ENCODE data around the gene ITPR2.
"Not testable (repeated sequence)": the region's sequence is repeated elsewhere in the genome, so short reads cannot be mapped to it uniquely, and the experiment has no call there.

The ITPR2 gene

DNA sequence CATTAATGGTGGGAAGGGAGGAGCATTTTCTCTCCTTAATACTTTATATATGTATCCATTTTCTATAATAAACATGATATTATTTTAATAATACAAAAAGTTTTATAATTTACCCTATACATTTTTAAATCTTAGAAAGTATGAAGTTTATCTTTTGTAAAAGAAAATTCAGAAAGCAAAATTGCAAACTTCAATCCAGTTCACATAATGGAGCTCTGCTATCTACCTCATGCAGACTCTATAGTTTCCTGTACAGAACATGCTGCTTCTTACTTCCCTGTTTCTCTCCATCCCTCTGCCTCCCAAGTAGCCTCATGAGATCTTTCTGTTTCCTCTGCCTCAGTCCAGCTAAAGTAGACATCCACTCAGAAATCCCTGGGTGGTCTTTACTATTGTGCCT is 402.4 kb downstream of the ITPR2 start:
- not testable (repeated sequence) for DNase-seq

GRCh38 chr12:26429070-26429691 is 403.8 kb downstream of the ITPR2 start:
- no peak for DNase-seq

GRCh38 chr12:26428420-26428819 is 404.6 kb downstream of the ITPR2 start:
- no peak for DNase-seq

DNA sequence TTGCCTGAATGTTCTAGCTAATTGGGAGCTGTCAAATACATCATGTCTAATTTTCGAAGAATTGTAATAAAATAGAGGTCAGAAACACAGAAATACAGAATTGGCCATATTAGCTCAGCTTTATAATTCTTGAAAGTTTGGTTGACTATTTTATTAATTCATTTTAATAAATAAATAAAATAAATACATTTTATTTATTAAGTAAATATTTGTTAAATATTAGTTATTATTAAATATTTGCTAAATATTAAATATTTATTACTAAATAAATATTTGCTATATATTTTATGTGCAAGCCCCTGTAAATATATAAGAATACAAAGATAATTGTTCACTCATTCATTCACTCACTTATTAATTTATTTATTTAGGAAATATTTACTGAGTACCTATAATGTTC is 406.3 kb downstream of the ITPR2 start:
- no peak for DNase-seq

- DNase-seq: no peak
These were observed 407.3 kb downstream of the ITPR2 start for GRCh38 chr12:26425587-26426260.

DNA sequence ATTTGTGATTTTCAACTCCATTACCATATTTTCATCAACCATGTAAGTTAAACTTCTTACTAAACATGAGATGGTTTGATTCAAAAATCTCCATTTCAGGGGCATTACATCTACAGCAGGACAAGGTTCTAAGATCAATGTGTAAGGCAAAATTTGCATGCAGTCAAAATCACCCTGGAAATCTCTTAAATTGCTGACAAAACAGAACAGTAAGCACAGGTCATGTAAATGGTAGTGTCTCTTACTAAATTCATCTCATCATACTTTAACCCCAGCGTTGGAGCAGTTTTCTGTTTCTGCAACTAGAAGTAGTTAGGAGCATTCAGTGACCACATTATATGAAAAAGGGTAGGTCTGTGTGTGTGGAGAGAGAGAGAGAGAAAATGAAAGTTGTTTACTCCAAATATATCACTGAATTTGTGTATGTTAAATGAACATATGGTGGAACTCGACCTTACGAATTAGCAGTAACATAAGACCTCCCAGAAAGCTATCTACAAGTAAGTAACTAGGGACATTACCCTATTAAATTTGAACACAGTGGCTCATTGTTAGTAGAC is 410.1 kb downstream of the ITPR2 start:
- no peak for DNase-seq

GRCh38 chr12:26416550-26416949 is 416.4 kb downstream of the ITPR2 start:
- DNase-seq: no peak

DNA sequence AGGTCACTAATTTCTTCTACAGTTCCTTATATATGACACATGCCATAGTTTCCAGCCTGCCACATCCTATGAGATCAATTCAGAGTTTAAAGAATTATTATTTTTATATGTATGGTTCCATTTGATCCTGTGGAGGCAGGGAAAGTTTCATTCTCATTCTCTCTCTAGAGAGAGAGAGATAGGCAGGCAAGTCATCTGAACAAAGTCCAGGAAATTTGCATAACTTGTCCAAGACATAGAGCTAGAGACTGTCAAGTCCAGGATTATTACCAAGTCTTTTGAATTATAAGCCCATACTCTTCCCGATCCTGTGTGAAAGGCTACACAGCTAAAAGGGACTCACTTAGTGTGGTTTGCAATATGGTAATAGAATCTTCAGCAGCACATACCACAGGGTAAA is 422.3 kb downstream of the ITPR2 start:
- no peak for DNase-seq

DNA sequence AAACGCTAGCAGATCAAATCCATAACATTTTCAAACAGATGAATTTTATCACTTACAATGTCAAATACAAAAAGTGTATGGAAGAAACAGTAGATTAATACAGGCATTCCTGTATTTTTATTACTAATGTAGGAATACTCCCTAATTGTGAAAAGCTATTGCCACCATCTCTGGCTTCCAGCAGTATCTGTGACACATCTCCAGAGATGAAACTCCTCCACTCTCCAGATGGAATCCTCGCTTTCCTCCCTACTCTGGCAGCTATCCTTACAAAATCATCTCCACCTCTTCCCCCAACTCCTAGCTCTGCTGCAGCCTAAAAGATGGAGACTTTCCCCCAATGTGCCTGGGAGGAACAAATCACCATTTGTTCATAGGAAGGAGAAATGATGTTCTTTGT is 426.2 kb downstream of the ITPR2 start:
- no peak for DNase-seq

DNA sequence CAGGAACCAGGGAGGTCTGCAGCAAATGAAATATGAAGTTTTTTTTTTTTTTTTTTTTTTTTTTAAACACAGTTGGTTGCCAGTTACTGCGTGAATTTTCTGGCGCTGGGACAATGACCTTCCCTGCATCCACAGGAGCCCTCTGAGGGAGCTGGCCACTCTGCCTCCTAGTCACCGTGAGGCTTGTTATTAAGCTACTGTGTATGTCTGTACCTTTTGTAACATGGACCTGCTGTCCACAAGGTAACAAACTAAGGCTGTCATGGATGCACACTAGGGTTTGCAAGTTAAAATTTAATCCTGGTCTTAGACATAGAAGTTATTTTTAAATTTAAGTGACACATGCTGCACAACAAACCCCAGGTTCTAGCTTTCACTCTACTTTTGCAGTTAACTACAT is 426.6 kb downstream of the ITPR2 start:
- DNase-seq: no peak

DNA sequence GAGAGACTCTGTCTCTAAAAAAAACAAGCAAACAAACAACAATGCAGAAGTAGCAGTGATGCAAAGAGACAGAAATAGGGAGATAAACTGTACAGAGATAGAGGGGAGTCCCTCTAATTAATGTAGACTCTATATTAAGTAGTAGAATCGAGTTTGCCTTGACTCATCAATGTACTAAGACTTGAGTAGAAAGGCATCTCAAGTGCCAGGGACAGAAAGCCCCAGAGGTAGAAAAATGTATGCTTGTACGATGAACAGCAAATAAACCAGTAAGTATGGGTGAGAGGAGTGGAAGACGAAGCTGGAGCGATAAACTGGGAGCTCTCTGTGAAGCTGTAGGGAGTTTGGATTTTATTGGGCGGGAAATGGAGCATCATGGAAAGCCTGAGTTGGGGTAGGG is 429.4 kb downstream of the ITPR2 start:
- DNase-seq: no peak

GRCh38 chr12:26402648-26403047 is 430.3 kb downstream of the ITPR2 start:
- DNase-seq: no peak

DNA sequence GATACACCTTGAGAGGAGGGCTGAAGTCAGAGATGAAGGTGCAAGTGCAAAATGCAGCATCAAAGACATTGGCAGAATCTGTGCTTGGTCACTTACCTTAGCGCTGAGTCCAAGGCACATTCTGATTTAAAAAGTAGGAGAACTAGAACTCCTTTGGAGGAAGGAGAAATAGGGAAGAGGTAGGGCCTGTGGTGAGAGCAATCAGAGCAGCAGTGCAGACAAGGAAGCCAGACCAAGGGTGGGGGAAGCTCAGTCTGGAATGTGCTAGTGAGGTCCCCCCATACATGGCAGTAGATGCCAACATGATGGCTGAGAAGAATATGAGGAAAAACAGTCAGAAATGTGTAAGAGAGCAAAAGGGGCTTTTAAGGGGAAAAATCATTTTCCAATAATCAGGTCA is 431.1 kb downstream of the ITPR2 start:
- DNase-seq: no peak

GRCh38 chr12:26400627-26401026 is 432.4 kb downstream of the ITPR2 start:
- DNase-seq: no peak

GRCh38 chr12:26399381-26399780 is 433.6 kb downstream of the ITPR2 start:
- no peak for DNase-seq

- no peak for DNase-seq
These were observed 436.6 kb downstream of the ITPR2 start for GRCh38 chr12:26396402-26396801.

DNA sequence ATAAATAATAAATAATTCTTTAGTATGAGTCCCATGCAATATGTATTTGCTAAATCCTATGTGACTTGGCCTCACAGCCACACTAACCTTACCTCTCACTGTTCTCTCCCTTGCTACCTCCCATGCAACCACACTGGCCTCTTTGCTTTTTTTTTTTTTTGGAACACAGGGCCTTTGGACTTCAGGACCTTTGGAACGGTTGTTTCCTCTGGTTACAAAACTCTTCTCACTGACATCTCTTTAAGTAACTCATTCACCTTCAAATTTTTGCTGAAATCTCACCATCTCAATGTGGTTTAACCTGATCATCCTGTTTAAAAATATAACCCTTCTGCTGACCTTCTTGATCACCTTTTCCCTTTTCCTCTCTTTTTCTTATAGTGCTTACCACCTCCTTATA is 443.7 kb downstream of the ITPR2 start:
- DNase-seq: no peak

- DNase-seq: no peak
These were observed 448.5 kb downstream of the ITPR2 start for GRCh38 chr12:26384536-26384935.

DNA sequence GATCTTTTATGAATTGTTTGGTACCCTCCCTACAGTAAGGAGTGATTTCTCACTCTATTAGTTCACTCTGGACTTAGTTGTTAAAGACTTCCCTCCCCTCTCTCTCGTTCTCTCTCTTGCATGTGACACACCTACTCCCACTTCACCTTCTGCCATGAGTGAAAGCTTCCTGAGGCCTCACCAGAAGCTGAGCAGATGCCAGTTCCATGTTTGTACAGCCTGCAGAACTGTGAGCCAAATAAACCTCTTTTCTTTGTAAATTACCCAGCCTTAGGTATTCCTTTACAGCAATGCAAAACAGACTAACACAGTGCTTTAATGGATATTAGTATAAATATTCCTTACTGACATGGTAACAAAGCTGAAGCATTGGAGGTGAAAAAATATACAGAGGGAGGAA is 450.0 kb downstream of the ITPR2 start:
- no peak for DNase-seq

DNA sequence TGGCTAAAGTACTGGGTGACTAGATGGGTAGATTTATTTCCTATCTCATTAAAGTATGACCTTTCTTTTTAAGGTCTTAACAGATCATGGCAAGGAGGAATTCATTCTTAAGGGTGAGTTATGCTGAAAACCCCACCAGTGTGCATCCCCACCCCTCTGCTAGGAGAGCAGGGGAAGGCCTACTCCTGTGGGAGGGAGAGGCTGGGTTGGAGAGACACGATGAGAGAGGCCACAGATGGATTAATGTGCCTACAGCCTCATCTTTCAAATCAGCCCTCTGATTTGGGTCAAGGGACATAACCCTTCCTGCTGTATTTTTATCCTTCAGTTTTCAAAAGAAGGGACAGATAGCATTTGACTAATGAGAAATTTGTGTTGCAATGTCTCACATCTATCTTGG is 452.1 kb downstream of the ITPR2 start:
- DNase-seq: no peak

DNA sequence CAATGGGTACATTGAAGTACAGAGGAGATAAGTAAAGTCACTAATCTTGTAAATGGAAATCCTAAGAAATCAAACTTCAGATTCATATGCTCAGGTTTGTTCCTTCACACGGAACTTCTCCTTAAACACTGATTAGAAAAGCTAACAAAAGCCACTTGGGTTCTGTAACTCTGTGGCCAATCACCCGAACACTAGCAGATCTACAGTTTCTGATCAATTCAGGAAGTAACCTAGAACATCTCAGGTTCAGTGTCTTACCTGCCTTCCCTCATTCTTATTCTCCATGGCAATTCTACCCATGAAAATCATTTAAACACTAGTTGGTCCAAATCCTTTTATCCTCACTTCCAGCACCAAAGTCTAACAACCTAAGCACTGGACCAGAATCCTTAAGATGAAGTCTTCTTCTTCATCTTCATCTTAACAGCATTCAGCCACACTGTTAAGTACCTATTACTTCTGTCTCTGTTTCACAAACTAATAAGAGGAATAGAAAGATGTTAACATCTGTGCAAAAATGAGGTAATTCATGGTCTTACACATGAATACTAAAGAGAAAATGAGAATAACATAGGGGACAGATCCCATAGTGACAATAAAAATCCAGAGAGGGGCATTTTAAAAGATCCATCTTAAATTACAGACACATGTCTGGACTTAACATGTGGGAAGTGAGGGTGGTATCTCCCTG is 453.1 kb downstream of the ITPR2 start:
- no peak for DNase-seq

GRCh38 chr12:26378711-26379110 is 454.3 kb downstream of the ITPR2 start:
- DNase-seq: no peak

GRCh38 chr12:26374934-26375680 is 457.9 kb downstream of the ITPR2 start:
- DNase-seq: no peak
